Ovary (tissue), 10 donors: ENCODE results near the gene APLNR. TPM values are rescaled to one million over a fixed set of nuclear protein-coding genes. Genes with fewer than 3 reads are reported as not detected.
"Not testable (repeated sequence)": the region's sequence is repeated elsewhere in the genome, so short reads cannot be mapped to it uniquely, and the experiment has no call there.

Experiments
- DNase-seq, 5 donors: peaks; one replicate each; pipeline ENCODE4 v3.0.0-alpha.2; 2019 to 2020
- H3K27ac ChIP-seq, 2 donors: fragments of 200-600 bp; one replicate each; pipeline versions ENCODE4 v1.5.1 to v1.8.0; 2019 to 2022
- H3K27me3 ChIP-seq: fragments of 200-600 bp; one replicate; pipeline ENCODE4 v1.8.0; 2022
- H3K36me3 ChIP-seq: fragments of 200-600 bp; sonication (generic); one replicate; pipeline ENCODE4 v1.5.1; 2019
- H3K4me1 ChIP-seq: one replicate; pipeline ENCODE4 v1.8.1; 2013; ENCODE audit warnings: mild to moderate bottlenecking, moderate library complexity; ENCODE audit not compliant: insufficient read depth
- H3K4me3 ChIP-seq: fragments of 200-600 bp; sonication (generic); one replicate; pipeline ENCODE4 v1.5.1; 2017
- H3K9me3 ChIP-seq, 2 donors: fragments of 200-600 bp in 1 of 2; sonication (generic) in 1 of 2; one replicate each; pipeline versions ENCODE4 v1.5.1 to v1.8.1; 2013 to 2019; ENCODE audit warnings: mild to moderate bottlenecking in 1 of 2, moderate library complexity in 1 of 2
- CTCF ChIP-seq, 3 donors: fragments of 450-650 bp in 2 of 3; fragments of 200-600 bp in 1 of 3; IDR thresholded peaks; one replicate each; pipeline versions ENCODE4 v1.5.1 to v1.8.0; 2016 to 2022; ENCODE audit warnings: antibody characterized with exemption in 3 of 3, mild to moderate bottlenecking in 1 of 3
- EP300 ChIP-seq: sonication (generic); formaldehyde crosslinking; IDR thresholded peaks from one replicate; pipeline ENCODE4 v1.6.1; 2017; ENCODE audit warnings: antibody characterized with exemption
- POLR2A ChIP-seq: fragments of 450-650 bp; IDR thresholded peaks from one replicate; pipeline ENCODE4 v1.6.1; 2017; ENCODE audit warnings: antibody characterized with exemption, mild to moderate bottlenecking, moderate library complexity
- WGBS, 3 donors: extraction: QIAGEN DNeasy Blood & Tissue Kit in 1 of 3; methylation state at CpG; one replicate each; pipeline versions ENCODE4 v1.1.5 to v1.1.7; 2013 to 2017; 5-methylcytosine and 5-hydroxymethylcytosine counted together
- intact Hi-C, 4 donors: fragments of 100-400 bp; cut with DNase I; formaldehyde crosslinking; loops; one replicate each; pipeline versions ENCODE4 v1.11.0 to v1.15.1; 2022 to 2023
- long read RNA-seq, 3 donors: library from polyadenylated mRNA in 2 of 3; unstranded in 2 of 3; transcript quantifications; one replicate each; pipeline ENCODE4 v2.0.0 and lab custom pipeline, GENCODE V29; 2021 to 2026
- polyA plus RNA-seq, 2 donors: library from polyadenylated mRNA; stranded (reverse); fragments of 200-250 nt in 1 of 2; fragments of 350-450 nt in 1 of 2; fragmentation: Illumina TruSeq in 1 of 2; extraction: RNeasy Lipid Tissue Mini Kit (QIAGEN cat#74804) in 1 of 2; gene quantifications; one replicate each; pipeline ENCODE4 v1.2.3, GENCODE V29; 2013 to 2014
- total RNA-seq, 7 donors: library from RNA; depleted of rRNA in 2 of 7; stranded (reverse); fragments of >200 nt in 2 of 7; fragmentation: NEBNext Ultra II Directional in 3 of 7; extraction: Animal tissue kit (Norgen Biotek cat#: 25700) in 3 of 7; gene quantifications; one replicate each; pipeline versions ENCODE4 v1.1.0 to v1.2.4, GENCODE V29; 2016 to 2023
- donor health status: DM: no; HTN: no; CAD: no; lungs with moderate emphysema.
- donor health status: DM: no; HTN: no; CAD: no.
- donor health status: Bipolar disorder and iron deficiency.
- donor health status: DM: yes; HTN: yes; CAD: no.
- donor health status: DM: no; HTN: no; CAD: no.
- donor health status: DM: yes; HTN: yes; CAD: no.

The APLNR gene
- total RNA-seq (10 to 100 TPM in 1 of 7 donors, under 1 TPM in 4, not detected in 2; 0.24 to 11.3 (median 0.45) TPM), polyA plus RNA-seq (10 to 100 TPM in 1 of 2 donors, 1 to 10 TPM in 1; 1.7 to 36.1 TPM)
- long read RNA-seq, donor 1, partial matches to known transcripts = 0 of 2 reads
- long read RNA-seq, donor 1, other reads (novel, unspliced or antisense) = 0 of 2 reads
- long read RNA-seq, donor 2, transcript APLNR-202 (1 exons, 3,609 nt) = major isoform, 11 of 11 reads
- long read RNA-seq, donor 2, partial matches to known transcripts = 0 of 11 reads
- long read RNA-seq, donor 2, other reads (novel, unspliced or antisense) = 0 of 11 reads
- long read RNA-seq, donor 3 = 0 reads

- no peak within 1 kb of the TSS for H3K27ac ChIP-seq
- no peak for DNase-seq
- no peaks in the 10 kb centered on the region for H3K9me3 ChIP-seq
- H3K36me3 ChIP-seq = no peaks in the 10 kb centered on the region
- no peak within 1 kb of the TSS for H3K4me3 ChIP-seq
- no peaks in the 10 kb centered on the region for H3K27me3 ChIP-seq
- intact Hi-C loops = no loop called here
- TF ChIP-seq CTCF (IDR thresholded peaks at IDR 0.05) (no peak), EP300 (no peak)
- WGBS, 3 donors = 60 to 65% (median 61%) methylated on average over 6 of the region's 6 CpGs
- peaks cover under 1% of the 10 kb centered on the region for H3K4me1 ChIP-seq
Observed at GRCh38 chr11:57237204-57237681, at the start of gene APLNR. TSS of gene APLNR (minus strand) at chr11:57237250. CDS start at chr11:57237004, 246 bp downstream.

- Histone ChIP-seq H3K36me3 (no peaks in the 10 kb centered on the region), H3K27ac (no peak overlapping the region), H3K4me1 (no peaks in the 10 kb centered on the region), H3K9me3 (no peaks in the 10 kb centered on the region), H3K4me3 (no peak overlapping the region), H3K27me3 (no peaks in the 10 kb centered on the region)
- no peak for TF ChIP-seq CTCF (IDR thresholded peaks at IDR 0.05)
- TF ChIP-seq POLR2A = no peak
- no peak for TF ChIP-seq EP300
- no peak for DNase-seq
- intact Hi-C loops = no loop called here
- WGBS, 3 donors = 92 to 94% (median 94%) methylated on average over 2 of the region's 2 CpGs
Observed at GRCh38 chr11:57283231-57283990, 46.4 kb upstream of the APLNR start.

- not testable (repeated sequence) for DNase-seq
- WGBS, 3 donors = 81 to 90% (median 83%) methylated on average over 6 of the region's 6 CpGs
Observed at GRCh38 chr11:57281546-57281945, 44.5 kb upstream of the APLNR start.

GRCh38 chr11:57279116-57279515 is 42.1 kb upstream of the APLNR start:
- H3K27ac ChIP-seq = no peak overlapping the region
- intact Hi-C loops = loop anchor here in 1 of 4 donors (10.0 kb wide), 1 partner anchor 76 kb away; no protein-coding TSS in a partner anchor
- peaks cover 2% of the 10 kb centered on the region for H3K4me1 ChIP-seq
- no peak for DNase-seq
- no peaks in the 10 kb centered on the region for H3K9me3 ChIP-seq
- no peak overlapping the region for H3K4me3 ChIP-seq
- no peak for TF ChIP-seq EP300
- TF ChIP-seq POLR2A = no peak
- no peak for TF ChIP-seq CTCF (IDR thresholded peaks at IDR 0.05)
- H3K36me3 ChIP-seq = no peaks in the 10 kb centered on the region
- no peaks in the 10 kb centered on the region for H3K27me3 ChIP-seq
- WGBS, 3 donors = 89 to 92% (median 91%) methylated on average over 5 of the region's 5 CpGs

More at GRCh38 chr11:57281546-57281945, 44.5 kb upstream of the APLNR start:
- H3K4me1 ChIP-seq, intact Hi-C loops, H3K9me3 ChIP-seq, H3K27me3 ChIP-seq, H3K36me3 ChIP-seq, H3K27ac ChIP-seq, H3K4me3 ChIP-seq: not testable (repeated sequence)
